GM12892 (cell line): ENCODE measurements around the gene CCDC27.

Experiments used
- POLR2A ChIP-seq: IDR thresholded peaks from 2 replicates; pipeline ENCODE4 v1.6.1; 2011; ENCODE audit warnings: low read depth, low read length, control low read depth
- POLR2AphosphoS5 ChIP-seq: IDR thresholded peaks from 2 replicates; pipeline ENCODE4 v1.6.1; 2011; ENCODE audit warnings: low read depth, low read length, control low read depth
- TAF1 ChIP-seq: IDR thresholded peaks from 2 replicates; pipeline ENCODE4 v1.6.1; 2011; ENCODE audit warnings: low read depth, mild to moderate bottlenecking, control low read depth, low read length, borderline replicate concordance

DNA sequence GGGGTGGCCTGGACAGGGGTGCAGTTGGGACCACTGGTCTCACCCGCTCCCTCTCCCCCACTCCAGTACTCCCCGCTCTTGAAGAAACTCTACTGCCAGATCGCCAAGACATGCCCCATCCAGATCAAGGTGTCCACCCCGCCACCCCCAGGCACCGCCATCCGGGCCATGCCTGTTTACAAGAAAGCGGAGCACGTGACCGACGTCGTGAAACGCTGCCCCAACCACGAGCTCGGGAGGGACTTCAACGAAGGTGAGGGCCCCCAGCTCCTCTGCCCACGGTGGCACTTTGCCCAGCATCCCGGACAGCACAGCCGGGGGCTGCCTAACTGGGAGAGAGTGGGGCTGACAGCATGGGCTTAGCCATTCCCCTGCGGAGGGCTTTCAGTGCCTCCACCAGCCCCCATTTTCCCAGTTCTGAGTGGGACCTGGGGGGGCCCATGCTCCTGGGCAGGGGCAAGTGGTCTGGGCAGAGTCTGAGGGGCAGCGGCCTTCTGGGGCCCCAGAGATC is 30.2 kb upstream of the CCDC27 start:
- TF ChIP-seq POLR2A: no peak
- TF ChIP-seq TAF1: no peak
- no peak for TF ChIP-seq POLR2AphosphoS5
